T-helper 1 cell (primary cell): ENCODE results near the gene RNFT2.
"Not testable (repeated sequence)": the region's sequence is repeated elsewhere in the genome, so short reads cannot be mapped to it uniquely, and the experiment has no call there.

Source experiments
- DNase-seq, 5 donors: peaks; one replicate each; pipeline ENCODE4 v3.0.0-alpha.2; 2012 to 2020

The RNFT2 gene

DNA sequence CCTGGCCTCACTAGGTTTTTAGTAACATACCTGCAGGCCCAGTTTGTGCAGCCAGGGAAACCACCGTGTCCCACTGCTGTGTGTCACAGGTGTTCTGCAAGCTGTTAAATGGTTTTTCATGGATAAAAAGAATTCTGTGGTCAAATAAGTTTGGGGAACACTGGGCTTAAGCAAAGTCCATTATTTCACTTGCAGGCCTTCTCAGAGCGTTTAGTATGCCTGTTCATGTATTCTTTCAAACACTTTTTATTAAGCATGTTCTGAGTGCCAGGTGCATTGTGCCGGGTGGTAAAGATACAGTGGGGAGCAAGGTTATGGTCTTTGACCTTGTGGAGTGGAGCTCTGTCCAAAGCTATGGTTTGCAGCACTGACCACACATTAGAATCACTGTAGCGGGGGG, 7.4 kb downstream of the RNFT2 start:
- no peak for DNase-seq

DNA sequence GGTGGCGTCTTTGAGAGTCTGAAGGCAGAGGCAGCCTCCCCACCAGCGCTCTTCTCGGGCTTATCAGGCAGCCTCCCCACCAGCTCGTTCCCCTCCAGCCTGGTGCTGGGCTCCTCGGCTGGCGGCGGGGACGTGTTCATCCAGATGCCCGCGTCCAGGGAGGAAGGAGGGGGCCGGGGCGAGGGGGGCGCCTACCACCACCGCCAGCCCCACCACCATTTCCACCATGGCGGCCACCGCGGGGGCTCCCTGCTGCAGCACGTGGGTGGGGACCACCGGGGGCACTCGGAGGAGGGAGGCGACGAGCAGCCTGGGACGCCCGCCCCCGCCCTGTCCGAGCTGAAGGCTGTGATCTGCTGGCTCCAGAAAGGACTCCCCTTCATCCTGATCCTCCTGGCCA, 11.8 kb downstream of the RNFT2 start:
- DNase-seq: no peak

DNA sequence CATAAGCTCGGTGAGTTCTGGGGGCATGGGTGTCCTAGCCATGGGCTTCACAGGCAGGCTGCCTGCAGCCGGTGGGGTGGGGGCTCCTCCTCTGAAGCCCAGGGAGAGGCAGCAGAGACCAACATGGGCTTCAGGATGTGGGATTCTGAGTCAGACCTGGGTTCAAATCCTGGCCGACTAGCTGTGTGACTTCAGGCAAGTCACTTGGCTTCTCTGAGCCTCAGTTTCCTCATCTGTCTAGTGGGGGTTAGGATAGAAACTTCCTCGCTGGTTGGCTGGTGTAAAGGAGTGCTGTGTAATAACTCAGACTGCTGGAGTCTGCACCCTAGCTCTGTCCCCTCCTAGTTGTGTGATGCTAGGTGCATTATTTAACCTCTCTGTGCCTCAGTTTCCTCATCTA, 12.2 kb downstream of the RNFT2 start:
- DNase-seq: no peak

DNA sequence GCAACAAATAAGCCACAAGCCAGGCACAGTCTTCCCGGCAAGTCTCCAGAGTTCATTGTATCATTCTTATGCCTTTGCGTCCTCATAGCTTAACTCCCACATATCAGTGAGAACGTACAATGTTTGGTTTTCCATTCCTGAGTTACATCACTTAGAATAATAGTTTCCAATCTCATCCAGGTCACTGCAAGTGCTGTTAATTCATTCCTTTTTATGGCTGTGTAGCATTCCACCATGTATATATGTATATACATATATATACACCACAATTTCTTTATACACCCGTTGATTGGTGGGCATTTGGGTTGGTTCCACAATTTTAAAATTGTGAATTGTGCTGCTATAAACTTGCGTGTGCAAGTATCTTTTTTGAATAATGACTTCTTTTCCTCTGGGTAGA, 16.0 kb downstream of the RNFT2 start:
- DNase-seq: not testable (repeated sequence)

DNA sequence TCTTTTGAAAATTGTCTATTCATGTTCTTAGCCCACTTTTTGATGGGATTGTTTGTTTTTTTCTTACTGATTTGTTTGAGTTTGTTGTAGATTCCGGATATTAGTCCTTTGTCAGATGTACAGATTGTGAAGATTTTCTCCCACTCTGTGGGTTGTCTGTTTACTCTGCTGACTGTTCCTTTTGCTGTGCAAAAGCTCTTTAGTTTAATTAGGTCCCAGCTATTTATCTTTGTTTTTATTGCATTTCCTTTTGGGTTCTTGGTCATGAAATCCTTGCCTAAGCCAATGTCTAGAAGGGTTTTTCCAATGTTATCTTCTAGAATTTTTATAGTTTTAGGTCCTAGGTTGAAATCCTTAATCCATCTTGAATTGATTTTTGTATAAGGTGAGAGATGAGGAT, 16.7 kb downstream of the RNFT2 start:
- DNase-seq: not testable (repeated sequence)

DNA sequence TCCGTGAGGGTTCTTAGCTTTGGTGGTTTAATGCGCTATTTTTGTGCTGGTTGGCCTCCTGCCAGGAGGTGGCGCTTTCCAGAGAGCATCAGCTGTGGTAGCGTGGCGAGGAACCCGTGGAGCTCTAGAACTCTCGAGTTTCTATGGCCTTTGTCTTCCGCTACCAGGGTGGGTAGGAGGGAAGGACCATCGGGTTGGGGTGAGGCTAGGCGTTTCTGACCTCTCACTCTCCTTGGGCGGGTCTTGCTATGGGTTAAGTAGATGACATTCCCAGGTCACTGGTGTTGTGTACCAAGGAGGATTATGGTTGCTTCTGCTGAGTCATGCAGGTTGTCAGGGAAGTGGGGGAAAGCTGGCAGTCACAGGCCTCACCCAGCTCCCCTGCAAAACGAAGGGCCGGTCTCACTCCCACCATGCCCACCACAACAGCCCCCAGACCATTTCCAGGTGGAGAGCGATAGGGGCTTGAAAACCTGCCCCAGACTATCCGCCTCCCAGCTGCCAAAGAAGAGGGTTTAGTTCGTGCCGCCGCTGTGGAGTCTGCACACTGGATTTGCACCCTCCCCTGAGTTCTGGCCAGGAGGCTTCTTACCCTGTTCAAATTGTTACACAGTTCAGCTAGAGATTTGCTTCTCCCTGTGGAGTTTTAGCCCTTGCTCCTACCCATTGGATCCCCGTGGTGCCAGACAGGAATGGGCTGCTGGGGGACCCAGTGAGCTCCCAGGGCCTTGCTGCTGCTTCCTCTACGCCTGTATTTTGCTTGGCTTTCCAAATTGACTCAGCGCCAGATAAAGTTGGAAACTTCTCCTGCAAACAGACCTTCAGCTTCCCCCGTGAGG, 21.9 kb downstream of the RNFT2 start:
- no peak for DNase-seq

DNA sequence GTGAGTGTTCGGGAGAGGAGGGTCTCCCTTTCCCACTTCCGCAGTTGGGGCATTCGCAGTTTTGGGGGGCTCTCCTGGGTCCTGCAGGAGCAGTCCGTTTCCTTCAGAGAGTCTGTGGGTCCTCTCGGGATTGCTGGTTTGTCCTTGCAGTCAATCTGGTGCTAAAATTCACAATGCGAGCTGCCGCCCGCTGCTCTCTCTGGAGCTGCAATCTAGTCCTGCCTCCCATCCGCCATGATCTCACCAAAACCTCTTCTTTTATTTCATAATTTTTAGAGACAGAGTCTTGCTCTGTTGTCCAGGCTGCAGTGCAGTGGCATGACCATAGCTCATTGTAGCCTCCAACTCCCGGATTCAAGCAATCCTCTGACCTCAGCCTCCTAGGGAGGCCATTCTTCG, 22.5 kb downstream of the RNFT2 start:
- DNase-seq: no peak

DNA sequence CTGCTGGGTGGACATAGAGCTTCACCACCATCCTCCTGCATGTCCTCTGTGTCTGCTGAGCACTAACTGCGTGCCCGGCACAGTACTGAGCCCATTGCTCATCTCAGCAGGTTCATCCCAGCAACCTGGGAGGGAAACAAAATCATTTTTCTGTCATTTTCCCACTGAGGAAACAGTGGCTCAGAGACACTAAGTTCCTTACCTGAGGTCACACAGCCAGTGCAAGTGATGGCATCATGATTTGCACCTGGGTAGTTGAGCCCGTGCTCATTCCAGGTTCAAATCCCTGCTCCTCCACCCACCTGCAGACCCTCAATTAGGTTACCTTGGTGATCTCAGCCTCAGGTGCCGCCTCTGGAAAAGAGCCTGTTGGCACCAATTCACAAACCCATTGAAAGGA, 23.4 kb downstream of the RNFT2 start:
- no peak for DNase-seq

DNA sequence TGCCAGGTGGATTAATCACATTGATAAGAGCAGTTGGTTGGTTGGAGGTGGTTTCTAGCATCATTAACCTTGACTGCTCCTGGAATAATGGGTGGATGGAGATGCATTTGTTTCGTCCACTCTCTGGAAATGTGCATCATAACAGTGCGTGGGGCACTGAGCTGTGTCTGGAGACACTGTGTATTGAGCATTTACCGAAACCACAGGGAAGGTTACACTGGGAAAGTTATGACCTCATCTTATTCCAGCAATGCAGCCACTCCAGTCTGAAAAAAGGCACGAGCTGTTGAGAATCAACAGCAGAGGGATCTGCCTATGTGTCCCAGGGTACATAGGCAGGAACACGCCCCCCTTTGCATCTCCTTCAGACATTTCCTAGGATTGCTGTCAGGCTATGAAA, 27.2 kb downstream of the RNFT2 start:
- DNase-seq: no peak

DNA sequence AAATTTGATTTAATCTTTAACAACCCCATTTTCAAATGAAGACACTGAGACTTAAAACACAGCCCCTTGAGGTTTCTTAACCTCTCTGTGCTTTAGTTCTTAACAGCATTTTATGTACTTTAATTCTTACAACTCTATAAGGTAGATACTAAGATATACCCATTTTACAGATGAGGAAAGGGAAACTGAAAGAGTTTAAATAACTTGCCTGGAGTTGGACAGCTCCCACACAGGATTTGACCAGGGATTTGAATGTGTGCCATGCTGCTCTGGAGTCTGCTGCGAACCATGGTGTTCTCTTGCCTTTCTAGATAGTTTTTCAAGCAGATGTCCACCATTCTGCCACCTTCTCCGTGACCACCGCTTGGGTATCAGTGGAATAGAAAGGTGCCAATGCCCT, 28.2 kb downstream of the RNFT2 start:
- no peak for DNase-seq

DNA sequence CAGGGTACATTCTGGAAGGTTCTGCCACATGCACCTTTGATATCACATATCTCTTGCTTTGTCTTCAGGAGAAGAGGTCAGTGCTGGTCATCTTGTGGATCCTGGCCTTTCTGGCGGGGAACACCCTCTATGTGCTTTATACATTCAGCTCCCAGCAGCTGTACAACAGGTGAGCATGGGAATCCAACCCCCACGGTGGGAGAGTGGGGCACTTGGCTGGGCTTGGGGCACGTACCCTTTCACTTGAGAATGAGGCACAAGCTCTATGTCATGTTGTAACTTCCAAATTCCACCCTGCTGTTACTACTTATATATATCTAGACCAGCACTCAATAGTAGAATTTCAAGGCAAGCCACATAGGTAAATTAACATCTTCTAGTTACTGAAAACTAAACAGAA, 28.6 kb downstream of the RNFT2 start:
- no peak for DNase-seq

DNA sequence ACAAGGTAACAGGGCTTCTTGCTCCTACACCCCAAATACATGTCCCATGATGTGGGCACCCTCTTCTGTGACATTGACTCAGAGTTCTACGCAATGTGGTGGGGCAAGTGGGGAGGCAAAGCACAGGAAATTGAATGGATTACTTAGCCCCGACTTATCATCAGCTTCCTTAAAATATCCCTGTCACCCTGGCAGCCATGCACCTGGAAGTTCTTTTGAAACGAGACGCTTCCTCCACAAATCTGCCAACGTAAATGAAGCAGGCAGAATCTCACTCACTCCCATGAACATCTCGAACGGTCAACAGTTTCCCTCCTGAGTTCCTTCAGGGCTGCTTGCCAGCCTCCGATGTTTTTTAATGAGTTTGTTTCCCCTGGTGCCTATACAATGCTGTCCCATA, 33.5 kb downstream of the RNFT2 start:
- DNase-seq: no peak

DNA sequence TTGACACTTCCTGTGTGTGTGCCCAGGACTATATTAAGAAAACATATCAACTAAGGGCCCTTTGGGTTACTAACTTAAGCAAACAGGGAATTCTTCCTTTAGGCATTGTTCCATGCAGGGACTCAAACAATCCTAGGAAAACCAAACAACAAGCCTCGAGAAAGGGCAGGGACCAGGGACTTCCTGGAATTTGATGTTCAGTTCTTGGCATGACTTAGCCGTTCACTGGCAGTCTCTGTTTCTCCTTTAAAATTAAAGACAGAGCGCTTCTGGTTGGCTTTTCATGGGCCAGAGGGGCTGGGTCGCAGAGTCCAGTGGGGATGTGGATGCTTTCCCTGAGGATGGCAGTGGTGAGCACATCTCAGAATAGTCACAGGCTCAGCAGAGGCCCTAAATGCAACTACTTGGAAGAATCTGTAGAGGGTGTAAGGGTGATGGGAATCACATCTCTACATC, 35.2 kb downstream of the RNFT2 start:
- DNase-seq: no peak

DNA sequence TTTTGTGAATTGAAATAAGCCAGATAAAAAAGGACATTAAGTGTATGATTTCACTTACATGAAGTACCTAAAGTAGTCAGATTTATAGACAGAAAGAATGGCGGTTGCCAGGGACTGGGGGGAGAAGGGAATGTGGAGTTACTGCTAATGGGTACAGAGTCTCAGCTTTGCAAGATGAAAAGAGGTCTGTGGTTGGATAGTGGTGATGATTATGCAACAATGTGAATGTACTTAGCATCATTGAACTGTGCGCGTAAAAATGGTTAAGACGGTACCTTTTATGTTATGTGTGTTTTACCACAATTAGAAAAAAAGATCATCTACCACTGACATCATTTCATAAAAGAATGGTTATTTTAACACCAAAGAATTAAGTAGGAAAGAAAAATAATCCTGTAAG, 35.9 kb downstream of the RNFT2 start:
- no peak for DNase-seq

DNA sequence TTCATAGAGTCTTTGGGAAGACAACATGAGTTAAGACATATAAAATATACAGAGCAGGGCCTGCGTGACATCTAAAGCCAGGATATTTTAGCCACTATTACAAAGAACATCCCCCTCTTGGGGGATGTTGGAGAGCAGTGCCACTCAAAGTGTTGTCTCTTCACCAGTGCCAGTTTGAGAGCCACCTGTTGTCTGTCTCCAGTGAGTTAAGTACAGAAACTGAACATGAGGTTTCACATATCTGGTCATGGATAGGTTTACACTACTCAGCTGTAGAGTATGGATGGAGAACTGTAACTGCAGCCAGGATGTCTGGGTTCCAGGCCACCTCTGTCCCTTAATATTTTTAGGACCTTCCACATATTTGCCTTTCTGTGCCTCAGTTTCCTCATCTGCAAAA, 39.1 kb downstream of the RNFT2 start:
- DNase-seq: no peak

DNA sequence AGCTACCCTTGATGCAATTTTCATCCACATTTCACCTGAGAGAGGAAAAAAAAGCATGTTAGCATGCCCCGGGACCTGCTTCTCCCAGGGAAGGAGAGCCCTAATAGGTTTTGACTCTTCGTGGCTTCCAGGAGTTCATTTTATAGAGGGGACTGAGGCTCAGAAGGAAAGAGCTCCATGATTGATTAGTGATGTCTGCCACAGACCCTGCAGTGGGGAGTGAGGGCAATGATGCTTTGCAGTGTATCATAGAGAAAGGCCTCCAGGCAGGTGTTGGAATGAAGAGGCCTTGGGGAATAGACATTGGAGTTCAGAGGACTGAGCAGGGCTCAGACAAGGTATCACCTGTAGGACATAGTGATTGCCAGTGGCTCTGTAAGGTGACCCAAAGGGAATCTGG, 41.5 kb downstream of the RNFT2 start:
- DNase-seq: no peak

DNA sequence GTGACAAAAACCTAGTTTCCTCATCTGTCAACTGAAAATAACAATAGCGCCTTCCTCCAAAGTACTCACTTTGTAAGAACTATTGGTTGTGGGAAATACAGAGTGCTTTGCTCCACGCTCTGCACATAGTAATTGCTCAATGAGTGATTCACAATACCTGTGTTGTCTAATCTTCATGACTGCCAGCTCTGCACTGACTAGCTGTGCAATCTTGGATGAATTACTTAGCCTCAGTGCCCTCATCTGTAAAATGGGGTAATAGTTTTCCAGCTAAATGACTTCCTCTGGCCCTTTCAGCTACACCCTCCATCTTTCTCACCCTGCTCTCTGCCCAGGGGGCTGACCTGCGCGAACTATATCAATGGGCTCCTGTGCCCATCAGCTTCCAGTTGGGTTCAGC, 42.8 kb downstream of the RNFT2 start:
- DNase-seq: no peak

DNA sequence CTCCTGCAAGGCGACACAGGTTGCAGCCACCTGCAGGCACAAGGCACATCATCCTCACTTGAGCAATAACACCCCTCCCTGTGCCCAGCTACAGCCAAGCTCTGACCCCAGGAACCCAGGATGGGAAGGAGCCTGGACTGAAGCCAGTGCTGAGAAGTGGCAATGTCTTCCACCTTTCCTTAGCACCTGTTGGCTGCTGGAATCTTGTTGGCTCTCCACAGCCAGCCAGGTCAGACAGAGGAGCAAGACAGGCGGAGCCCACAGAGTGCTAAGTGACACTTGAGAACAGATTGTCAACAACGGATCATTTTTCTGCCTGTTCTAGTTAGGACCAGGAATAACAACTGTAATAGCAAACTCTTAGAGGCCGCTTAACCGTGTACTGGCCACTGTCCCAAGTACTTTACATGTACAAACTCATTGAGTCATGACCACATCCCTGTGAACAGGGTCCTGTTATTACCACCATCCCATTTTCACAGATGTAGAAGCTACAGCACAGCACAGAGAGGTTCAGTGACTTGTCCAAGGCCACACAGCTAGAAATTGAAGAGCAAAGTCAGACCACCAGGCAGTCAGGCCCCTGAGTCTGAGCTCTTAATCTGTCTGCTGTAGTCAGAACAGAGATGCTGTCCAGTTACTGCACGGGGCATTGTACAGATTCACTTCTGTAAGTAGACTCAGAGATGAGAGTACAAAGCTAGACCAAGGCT, 45.6 kb downstream of the RNFT2 start:
- DNase-seq: no peak

DNA sequence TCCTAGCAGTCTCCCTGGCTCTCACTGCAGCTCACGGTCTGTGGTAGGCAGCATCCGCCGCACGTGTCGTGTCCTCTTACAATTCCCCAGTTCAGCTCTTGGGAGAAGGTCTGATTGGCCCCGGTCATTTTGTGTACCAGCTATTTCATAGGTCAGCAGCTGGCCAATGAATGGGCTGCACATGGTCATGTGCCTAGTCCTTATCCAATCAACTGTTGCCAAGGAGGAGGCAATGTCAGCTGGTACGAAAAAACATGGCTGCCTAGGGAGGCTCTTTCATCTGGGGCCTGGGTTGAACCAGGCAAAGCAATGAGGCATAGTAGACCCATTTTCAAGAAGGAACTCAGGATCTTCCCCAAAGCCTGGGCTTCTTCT, 46.1 kb downstream of the RNFT2 start:
- DNase-seq: no peak

DNA sequence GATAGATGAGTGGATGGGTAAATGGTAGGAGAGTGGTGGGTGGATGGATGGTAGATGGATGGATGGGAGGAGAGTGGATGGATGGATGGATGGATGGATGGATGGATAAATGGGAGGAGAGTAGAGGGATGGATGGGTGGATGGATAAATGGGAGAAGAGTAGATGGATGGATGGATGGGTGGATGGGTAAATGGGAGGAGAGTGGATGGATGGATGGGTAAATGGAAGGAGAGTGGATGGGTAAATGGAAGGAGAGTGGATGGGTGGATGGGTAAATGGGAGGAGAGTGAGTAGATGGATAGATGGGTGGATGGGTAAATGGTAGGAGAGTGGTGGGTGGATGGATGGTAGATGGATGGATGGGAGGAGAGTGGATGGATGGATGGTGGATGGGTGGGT, 51.4 kb downstream of the RNFT2 start:
- DNase-seq: not testable (repeated sequence)

DNA sequence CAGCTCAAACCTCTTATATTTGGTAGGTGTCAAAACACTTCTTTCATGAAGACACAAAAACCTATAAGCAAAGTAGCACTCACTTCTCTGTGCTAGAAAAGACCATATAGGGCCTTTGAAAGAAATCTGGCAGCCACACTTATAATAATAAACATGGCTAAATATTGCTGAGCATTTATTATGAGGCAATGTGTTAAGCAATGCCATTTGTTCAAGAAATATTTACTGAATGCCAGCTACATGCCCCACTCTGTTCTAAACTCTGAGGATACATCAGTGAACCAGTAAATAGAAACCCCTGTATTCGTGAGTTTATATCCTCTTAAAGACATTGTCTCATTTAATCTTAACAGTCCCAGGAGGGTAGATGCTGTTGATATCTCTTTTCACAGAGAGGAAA, 52.0 kb downstream of the RNFT2 start:
- DNase-seq: no peak

DNA sequence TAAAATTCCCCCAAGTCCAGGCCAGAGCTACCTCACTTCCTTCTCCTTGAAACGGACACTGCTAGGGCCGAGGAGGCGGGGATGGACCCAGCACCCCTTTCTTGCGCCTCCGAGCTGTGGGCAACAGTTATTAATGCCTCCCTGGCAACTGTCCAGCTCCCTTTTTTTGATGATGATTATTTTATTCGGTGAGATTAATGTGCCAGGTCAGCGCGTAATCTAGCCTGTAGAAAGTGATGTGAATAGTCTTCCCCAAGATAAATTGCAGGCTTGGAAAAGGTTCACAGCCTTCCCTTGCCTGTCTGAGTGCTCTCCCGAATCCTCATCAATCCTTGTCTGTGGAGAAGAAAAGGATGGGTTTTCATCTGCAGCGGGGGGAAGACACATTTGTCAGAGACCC, 54.3 kb downstream of the RNFT2 start:
- no peak for DNase-seq

DNA sequence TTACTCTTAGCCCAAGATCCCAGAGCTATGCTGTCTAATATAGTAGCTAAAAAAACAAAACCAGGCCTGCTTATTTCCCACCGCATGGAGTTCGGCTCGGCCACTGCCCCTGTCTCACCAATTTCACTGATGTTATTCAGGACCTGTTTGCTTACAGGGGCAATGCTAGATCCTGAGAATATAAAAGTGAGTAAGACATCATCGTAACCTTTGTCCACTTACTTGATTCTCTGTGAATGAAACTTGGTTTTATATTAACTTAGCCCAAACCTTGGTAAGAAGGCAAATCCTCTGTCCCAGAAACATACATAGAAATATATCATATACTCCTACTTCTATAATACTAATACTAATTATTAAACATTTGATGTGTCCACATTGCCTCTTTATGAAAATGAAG, 56.6 kb downstream of the RNFT2 start:
- no peak for DNase-seq

DNA sequence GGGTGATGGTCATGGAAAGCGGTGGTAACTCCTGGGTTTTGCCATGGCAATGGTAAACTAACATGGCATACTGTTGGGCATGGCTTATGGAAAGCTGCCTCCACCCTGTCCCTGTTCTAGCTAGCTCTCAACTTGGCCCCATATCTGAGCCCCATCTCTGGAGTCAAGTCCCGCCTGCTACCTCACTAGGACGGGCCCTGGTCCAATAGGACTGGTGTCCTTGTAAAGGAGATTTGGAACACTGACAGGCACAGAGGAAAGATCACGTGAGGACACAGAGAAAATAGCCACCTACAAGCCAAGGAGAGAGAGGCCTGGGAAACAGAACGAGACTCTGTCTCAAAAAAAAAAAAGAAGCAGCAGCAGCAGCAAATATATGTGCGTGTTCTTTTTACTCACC, 59.8 kb downstream of the RNFT2 start:
- DNase-seq: no peak

DNA sequence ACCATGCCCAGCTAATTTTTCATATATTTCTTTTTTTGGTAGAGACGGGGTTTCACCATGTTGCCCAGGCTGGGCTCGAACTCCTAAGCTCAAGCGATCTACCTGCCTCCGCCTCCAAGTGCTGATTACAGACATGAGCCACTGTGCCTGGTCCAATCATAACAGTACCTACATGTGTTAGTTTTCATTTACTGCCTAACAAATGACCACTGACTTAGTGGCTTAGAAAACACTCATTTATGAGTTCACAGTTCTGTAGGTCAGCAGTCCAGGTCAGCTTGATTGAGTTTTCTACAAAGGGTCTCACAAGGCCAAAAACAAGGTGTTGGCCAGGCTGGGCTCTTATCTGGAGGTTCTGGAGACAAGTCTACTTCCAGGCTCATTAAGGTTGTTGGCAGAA, 60.6 kb downstream of the RNFT2 start:
- no peak for DNase-seq
